Stimulated activated CD8-positive, alpha-beta memory T cell treated with anti-CD3 and anti-CD28 coated beads, Interleukin-7, amount 100 ng/mL, for 1 hour (primary cell): Measurements from ENCODE around the gene IL4I1.

Experiments used
- DNase-seq, 2 donors: peaks; one replicate each; pipeline ENCODE4 v3.0.0-alpha.2; 2020; ENCODE audit warnings: low read depth in 2 of 2

Gene IL4I1

DNA sequence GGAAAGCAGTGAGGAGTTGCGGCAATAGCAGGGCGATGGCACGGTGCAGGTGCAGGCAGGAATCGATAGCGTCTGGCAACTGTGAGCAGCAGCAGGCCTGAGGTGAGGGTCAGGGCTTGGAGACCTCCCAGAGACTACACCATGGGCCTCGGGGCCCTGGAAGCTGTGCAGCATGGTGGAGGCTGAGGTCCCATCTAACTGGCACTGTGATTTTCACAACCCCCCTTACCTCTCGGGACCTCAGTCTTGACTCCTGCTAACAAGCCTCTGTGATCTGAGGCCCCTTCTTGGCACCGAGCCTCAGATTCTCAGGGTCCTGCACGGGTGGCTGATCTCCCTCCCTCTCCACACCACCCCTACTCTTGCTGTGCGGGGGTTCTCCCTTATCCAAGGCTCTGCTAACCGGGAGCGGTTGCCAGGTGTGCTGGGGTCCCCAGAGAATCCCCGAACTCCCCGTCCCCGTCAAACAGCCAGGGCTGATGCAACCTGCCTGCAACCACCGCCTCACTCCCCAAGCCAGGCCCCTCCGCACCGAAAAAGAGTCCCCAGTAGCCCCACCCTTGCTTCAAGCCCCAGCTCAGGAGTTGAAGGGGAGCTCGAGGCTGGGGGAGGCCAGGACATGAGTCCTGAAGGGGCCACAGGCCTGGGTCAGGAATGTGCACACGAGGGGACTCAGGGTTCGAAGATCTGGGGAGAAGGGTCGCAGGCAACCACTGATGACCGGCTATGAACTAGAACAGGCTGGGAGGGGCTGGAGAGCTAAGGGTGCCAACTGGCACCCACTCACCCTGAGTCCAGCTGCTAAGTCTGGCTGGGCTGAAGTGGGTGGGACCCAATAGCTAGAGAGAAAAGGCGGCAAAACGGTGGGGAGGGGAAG, 27.6 kb upstream of the IL4I1 start:
- DNase-seq: no peak

DNA sequence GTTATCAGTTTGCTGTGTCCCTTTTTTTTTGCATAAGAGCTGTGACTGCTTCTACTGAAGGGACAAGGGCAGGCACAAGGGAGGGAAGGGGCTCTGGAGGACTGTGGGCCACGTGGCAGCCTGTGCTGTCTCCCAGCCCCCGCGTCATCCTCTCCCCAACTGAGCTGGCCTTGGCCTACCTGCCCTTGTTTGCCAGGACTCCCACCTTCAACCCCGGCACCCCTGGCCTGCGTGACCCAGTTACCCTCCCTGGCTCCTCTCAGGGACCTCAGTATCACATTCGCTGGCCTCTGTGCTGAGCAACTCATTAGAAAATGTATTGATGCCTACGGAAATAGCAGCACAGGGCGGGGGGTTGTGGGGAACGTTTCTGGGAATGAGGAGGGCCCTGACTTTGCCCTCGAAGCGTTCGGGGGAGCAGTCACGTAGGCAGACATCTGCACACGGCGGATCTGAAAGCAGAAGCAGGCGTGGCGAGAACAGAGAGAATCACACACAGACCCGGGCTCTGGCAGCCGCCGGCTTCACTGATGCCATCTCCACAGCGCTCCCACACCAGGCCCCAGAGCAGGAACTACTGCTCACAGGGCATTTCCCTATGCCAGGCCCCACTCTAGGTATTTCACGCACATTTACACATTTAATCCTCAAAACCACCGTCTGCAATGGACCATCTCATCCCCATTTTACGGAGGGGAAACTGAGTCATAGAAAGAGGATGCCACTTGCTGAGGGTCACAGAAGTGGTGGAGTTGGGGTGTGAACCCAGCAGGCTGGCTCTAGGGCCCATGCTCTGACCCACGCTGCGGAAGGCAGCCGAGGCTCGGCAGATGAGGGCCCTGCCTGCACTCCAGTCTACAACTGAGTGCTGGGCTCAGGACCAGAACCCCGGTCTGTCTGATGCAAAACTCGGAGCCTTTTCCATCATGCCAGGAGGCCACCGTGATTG, 26.6 kb upstream of the IL4I1 start:
- no peak for DNase-seq

DNA sequence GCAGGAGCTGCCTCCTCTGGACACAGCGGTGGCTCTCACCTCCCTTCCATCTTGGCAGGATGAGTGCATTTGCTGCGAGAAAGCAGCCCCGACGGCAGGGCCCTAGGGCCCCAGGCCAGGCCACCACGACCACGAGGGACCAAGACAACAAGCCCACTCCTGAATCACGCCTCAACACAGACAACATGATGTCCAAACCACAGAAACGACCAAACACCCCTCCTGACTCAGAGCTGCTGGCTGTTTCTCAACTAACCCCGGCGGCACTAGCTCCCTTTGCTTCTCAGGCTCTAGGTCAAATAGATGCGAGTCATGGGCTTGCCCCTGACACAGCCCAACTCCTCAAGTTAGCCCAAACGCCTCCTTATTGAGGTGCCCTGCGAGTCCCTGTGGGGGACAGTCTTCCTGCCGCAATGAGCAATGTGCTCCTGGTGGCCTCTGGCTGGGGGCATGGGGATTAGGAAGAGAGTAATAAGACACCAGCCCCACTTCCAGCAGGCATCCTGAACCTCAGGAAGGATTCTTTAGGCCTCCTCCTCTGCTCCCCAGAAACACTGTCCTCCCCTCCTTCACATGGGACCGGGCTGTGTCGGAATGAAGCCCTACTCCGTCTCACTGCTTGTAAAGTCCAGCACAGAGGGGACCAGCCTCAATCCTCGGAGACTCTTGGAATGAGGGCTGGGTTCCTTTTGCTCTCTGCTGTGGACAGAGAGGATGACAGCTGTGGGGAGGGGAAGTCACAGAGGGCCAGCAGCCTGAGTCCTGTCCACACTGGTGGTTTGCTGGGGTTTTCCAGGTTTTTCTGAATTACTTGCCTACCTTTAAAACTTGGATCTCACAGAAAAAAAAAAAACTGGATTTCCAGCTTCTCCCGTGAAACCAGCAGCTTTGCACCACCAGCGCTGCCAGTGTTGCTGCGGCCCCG, 25.4 kb upstream of the IL4I1 start:
- DNase-seq: no peak

DNA sequence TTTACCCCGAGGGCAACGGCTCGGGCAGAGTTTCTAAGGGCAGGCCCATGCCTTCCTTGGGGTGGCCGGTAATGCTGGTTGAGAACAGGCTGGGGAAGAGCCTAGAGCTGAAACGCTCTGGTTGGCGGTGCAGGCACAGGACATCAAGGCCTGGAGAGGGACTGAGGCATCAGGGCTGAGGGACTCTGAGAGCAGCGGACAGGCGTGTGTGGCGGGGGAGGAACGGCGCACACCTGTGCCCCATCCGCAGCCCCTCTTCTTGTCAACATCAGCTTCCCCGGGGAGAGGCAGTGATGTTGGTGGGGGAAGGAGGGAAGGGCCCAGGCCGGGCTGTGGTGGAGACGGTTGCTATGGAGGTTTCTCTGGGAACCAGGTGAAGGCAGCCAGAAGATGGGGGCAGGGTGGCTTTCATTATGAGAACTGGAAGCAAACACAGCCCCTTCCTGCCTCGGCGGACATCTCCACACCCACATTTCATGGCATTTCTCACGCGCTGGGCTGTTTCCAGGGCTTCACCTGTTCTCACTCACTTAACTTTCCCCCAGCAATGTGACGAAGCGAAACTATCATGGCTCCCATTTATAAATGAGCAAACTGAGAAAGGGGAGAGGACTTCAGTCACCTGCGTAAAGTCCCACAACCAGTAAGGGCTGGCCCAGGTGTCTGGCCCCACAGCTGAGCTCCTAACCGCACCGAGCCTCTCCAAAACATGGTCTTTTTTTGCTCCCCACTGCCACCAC, 24.1 kb upstream of the IL4I1 start:
- DNase-seq: no peak

DNA sequence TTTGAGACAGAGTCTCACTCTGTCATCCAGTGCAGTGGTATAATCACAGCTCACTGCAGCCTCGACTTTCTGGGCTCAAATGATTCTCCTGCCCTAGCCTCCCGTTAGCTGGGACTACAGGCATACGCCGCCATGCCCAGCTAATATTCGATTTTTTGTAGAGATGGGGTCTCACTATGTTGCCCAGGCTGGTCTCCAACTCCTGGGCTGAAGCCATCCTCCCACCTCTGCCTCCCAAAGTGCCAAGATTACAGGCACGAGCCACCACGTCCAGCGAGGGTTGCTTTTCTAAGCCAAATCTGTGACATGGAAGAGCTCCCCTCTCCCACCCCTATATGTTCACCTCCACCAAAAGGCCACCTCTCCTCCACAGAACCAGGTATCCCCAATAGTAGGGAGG, 21.4 kb upstream of the IL4I1 start:
- no peak for DNase-seq

DNA sequence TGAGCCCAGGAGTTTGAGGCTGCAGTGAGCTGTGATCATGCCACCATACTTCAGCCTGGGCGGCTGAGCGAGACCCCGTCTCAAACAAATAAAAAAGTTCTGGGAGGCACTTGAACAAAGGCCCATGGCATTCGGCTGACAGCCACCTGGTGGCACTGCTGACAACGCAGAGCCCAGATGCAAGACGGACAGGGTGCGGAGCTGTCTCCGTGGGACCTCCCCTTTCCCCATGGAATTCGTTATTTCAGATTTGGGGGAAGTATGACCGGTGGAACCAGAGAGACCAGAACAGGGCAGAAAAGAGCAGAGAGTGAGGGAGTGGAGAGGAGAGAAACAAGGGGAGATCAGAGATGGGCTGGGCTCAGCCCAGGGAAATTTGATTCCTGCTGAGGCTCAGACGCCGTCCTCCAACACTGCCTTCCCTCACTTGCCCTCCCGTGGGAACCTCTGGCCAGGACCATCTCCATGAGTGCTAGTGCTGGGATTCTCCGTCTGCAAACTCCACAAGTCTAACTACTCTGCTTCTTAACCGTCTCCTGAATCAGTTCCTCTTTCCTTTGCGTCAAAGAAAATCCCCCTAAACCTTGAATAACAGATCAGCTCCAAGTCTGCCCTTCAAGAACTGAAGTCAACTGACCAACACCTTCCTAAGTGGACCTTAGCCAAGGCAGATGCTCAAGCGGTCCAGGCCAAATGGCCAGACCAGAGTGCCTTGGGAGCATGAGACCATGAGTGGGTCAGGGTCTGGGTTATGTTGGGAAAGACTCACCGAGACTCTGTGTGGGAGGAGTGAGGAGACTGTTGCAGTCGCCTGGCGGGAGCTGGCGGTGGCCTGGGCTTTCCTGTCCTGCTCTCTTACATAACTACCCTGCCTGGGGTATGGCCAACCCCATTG, 20.4 kb upstream of the IL4I1 start:
- DNase-seq: no peak

DNA sequence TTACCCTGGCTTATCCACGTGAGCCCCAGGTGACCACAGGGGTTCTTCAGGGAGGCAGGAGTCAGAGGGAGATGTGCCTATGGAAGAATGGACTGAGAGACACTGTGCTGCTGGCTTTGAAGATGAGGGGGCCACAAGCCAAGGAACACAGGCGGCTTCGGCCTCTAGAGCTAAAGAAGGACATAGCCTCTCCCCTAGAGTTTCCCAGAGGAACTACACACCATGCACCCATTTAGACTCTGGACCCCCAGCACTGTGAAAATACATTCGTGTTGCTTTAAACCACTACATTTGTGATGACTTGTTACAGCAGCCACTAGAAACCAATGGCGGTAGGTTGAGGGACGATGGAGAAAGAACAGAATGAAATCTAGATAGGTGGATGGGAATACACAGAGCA, 18.6 kb upstream of the IL4I1 start:
- DNase-seq: no peak

DNA sequence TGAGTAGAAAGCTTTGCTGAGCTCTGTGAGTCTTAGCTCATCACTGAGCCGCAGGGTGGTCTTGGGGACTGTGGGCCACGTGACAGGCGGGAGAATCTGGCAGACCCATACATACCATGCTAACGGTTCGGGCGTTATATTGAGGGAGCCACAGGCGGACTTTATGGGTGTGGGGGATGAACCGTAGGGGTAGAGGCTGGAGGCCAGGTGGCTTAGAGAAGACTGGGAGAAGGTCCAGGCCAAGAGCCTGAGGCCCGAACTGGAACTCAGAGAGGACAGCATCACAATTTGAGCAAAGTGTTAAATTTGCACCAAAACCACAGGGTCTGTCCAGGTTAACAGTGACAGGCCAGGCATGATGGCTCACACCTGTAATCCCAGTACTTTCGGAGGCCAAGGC, 17.0 kb upstream of the IL4I1 start:
- no peak for DNase-seq

DNA sequence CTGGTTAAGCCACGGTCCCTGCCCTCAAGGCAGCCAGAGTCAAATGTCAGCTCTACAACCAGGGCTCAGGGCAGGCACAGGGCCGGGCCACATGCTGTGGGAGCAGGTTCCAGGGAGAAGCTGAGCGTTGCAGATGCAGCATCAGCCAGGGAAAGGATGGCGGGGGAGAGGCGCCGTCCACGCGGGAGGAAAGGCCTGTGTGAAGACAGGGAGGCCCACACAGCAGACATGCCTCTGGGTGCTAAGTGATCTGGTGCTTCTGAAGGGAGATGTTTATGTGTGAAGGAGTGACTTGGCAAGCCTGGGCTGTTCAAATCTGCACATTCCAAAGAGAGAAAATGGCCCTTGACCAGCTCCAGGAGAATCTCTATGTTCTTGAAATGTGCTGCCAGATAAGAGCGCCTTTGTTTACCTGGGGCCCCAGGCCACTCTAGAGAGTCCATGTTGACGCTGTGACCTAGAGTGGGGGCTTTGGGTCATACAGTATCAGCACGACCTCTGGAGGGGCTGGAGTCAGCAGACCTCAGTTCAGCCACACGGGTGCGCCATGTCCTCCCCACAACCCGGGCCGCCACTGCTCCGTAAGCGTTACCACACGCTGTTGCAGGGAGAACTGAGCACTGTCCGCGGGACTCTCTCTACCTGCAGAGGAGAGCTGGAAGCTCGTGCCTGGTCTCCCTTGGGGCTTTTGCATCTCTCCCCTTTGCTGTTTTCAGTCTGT, 16.4 kb upstream of the IL4I1 start:
- DNase-seq: no peak

DNA sequence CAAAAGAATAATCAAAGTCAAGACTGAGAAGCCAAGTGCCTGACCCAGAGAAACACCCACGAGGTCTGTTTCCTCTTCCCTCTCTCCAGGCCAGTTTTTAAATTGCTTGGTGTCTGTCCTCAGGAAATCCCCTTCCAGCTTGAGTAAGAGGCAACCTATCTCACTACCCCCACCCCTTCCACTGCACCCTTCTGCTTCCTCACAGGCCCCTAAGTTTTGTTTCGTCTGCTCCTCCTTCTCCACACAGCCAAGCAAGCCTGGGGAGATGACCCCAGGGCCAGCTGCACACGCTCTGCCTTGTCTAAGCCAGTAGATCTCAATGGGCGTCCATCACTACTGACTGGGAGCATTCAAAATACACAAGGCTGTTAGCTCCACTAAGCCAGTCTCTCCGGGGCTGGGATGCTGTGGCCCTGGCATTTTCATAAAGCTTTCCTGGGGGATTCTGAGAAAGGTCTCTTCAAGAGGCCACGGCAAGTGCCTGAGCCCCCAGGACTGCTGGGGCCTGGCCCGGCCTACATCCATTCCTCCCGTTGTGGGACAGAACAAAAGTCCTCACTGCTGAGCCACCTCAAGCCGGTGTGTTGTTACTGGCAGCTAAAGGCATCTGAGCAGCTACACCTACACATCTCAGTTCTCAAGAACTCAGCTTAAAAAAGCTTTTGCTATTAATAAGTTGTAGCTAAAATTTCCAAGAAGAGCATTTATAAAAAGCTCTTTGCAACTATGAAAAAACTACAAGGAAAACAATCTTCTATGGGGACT, 14.9 kb upstream of the IL4I1 start:
- DNase-seq: no peak

DNA sequence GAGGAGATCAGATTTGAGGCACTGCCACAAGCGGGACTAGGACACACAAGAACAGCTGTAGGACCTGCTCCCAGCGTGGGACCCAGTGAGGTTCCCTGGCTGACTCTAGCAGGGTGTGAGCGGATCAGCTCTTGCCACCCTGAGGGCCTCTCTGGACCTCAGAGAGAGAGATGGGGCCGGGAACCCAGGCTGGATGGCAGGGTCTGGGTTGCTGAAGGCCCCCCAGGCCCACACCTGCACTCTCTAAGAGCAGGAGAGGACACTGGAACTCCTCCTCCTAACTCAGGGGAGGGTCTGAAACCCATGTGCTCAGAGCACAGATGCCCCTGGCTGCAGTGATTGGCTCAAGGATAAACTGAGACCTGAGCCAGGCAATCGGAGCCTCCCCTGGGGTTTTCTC, 13.5 kb upstream of the IL4I1 start:
- no peak for DNase-seq

DNA sequence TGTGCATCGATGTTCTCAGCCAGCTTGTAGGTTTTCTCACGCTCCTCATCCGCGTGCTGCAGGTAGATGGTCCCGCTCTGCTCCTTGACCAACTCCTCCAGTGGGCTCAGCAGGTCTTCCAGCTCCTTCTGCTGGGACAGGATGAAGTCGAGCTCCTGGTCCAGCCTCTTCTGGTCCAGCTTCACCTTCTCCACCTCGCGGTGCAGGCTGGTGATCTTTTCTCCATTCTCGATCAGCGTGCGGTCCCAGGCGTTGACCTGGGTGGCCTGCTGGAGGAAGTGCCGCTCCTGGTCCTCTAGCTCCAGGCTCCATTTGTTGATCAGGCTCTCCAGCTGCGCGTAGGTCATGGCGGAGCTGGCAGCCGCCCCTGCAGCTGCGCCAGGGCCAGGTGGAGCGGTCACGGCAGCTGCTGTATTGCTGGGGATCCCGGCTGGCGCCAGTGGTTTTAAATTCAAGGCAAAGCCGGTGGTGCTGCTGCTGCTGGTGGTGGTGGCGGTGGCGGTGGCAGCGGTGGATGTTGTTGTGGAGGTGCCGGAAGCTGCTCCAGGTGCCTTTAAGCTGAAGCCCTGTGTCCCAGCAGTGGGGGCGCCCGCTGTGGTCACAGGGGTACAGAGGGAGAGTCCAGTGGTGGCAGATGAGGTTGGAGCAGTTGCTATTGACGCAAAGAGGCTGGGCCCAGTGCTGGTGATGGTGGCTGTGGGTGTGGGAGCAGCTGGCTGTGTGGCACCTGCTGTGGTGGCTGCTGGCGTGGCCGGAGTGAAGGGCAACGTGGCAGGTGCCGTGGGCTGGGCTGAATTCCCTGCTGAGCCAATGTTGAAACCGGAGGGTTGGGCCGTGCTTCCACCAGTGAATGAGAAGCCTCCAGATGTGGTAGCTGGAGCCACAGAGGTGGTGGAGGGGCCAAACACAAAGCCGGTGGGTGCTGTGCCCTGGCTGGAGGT, 12.1 kb upstream of the IL4I1 start:
- DNase-seq: no peak

DNA sequence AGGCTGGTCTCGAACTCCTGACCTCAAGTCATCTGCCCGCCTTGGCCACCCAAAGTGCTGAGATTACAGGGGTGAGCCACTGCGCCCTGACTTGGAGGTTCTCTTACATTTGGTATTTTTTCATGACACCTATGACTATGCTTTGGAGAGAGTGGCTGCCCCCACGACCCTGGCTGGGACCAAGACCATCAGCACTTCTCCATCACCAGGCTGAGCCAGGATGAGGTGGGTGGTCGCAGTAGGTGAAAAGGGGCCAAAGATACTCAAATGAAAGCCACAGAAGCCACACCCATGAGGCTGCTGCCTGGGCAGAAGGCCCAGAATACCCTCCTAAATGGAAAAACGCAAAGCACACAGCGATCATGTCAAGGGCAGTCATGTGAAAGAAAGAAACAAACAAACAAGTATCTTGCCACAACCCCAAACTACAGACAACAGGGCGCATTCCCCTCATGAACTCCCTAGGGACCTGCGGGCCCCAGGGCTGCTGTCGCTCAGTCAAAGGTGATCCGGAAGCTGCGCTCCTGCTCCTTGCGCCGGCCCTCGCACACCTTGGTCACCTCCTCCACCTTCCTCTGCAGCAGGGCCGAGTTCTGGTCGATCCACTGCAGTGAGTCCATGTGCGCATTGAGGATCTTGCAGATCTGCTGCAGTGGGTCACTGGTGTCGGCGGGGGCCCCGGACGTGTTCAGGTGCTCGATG, 11.2 kb upstream of the IL4I1 start:
- DNase-seq: no peak

DNA sequence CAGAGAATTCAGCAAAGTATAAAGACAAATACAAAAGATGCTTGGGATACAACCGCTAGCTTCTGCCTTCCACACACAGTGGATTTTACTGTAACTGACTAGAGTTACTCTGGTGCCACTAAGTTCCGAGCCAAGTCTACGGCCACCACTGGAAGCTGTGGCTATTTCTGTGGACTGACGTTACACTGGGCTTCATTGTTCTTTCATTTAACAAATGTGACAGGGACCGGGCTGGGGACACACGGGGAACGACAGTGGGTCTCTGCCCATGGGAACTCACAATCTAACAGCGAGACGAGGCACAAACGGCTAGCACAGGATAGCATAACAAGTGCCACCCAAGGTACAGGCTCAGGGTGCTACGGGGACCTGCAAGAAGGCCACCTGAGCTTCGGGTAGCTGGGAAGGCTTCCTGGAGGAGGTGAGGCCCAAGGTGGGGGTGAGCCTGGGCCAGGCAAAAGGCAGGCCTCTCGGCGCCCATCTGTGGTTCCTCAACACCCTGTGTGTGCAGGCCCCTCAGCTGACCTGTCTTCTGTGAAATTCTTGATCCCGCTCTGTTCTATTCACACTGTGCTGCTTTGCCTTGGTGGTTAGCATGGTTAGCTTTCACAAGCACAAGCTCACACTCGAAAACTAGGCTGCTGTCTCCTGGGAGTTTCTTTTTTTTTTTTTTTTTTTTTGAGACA, 10.3 kb upstream of the IL4I1 start:
- DNase-seq: no peak

DNA sequence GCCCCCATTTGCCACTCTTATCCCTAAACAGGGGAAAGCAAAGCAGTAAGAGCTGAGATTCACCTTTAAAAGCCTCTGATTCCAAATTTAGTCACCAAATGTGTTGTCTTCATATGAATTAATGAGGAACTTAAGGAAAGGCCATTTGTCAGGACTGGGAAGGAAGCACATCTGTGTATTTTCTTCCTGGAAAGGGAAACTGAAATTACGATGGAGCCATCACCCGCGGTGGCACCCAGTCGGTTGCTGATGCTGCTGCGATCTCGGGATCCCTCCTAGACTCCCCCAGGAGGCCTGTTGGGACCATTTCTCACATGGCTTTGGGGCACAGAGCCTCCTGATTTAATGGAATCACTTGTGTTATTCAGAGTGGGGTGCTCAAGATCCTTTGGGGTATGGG, 7.4 kb upstream of the IL4I1 start:
- DNase-seq: no peak
